Lung (tissue), 12 donors: ENCODE data around the gene NAV2. TPM values are rescaled to one million over a fixed set of nuclear protein-coding genes. Genes with fewer than 3 reads are reported as not detected.
"Not testable (repeated sequence)": the region's sequence is repeated elsewhere in the genome, so short reads cannot be mapped to it uniquely, and the experiment has no call there.

Experiments used
- ATAC-seq: fragments of 200-7000 bp; cut with Tn5 transposase; one replicate; pipeline ENCODE4 v1.9.1; 2020; ENCODE audit warnings: moderate number of reproducible peaks; ENCODE audit not compliant: insufficient read depth, low FRiP score
- DNase-seq, 3 donors: peaks; one replicate each; pipeline ENCODE4 v3.0.0-alpha.2; 2013 to 2017
- H3K27ac ChIP-seq, 2 donors: one replicate each; pipeline ENCODE4 v1.5.1; 2013; ENCODE audit warnings: mild to moderate bottlenecking in 2 of 2, moderate library complexity in 2 of 2, control low read depth in 1 of 2, inconsistent platforms in 1 of 2, low read depth in 1 of 2, low read length in 1 of 2
- H3K27me3 ChIP-seq, 3 donors: one replicate each; pipeline ENCODE4 v1.5.1; 2013; ENCODE audit warnings: low read length in 2 of 3; ENCODE audit not compliant: control insufficient read depth in 3 of 3, insufficient read depth in 3 of 3
- H3K36me3 ChIP-seq, 4 donors: one replicate each; pipeline ENCODE4 v1.5.1; 2013; ENCODE audit warnings: low read length in 4 of 4, mild to moderate bottlenecking in 1 of 4, moderate library complexity in 1 of 4; ENCODE audit not compliant: control insufficient read depth in 4 of 4, insufficient read depth in 4 of 4
- H3K4me1 ChIP-seq, 5 donors: one replicate each; pipeline ENCODE4 v1.5.1; 2013; ENCODE audit warnings: low read length in 5 of 5, mild to moderate bottlenecking in 2 of 5, moderate library complexity in 1 of 5; ENCODE audit not compliant: control insufficient read depth in 5 of 5, insufficient read depth in 5 of 5
- H3K4me3 ChIP-seq: one replicate; pipeline ENCODE4 v1.5.1; 2013; ENCODE audit warnings: mild to moderate bottlenecking, control low read depth, moderate library complexity
- H3K9ac ChIP-seq, 2 donors: one replicate each; pipeline ENCODE4 v1.5.1; 2013; ENCODE audit warnings: low read length in 2 of 2, control low read depth in 1 of 2; ENCODE audit not compliant: insufficient read depth in 1 of 2
- H3K9me3 ChIP-seq, 4 donors: one replicate each; pipeline ENCODE4 v1.5.1; 2013; ENCODE audit warnings: low read length in 3 of 4, mild to moderate bottlenecking in 1 of 4, moderate library complexity in 1 of 4; ENCODE audit not compliant: control insufficient read depth in 4 of 4, insufficient read depth in 3 of 4
- CTCF ChIP-seq: IDR thresholded peaks from 2 replicates; pipeline ENCODE4 v1.5.1; 2012; ENCODE audit warnings: mild to moderate bottlenecking; ENCODE audit errors: control extremely low read depth, extremely low read depth
- WGBS, 2 donors: extraction: QIAGEN DNeasy Blood & Tissue Kit; methylation state at CpG; one replicate each; pipeline ENCODE4 v1.1.7; 2013; 5-methylcytosine and 5-hydroxymethylcytosine counted together
- polyA plus RNA-seq, 2 donors: library from polyadenylated mRNA; stranded (reverse); fragments of 200-250 nt; gene quantifications; one replicate each; pipeline ENCODE4 v1.2.1, GENCODE V29; 2013
- total RNA-seq, 2 donors: library from RNA; depleted of rRNA in 1 of 2; stranded (reverse); fragments of >200 nt in 1 of 2; gene quantifications; one replicate each; pipeline ENCODE4 v1.2.1, GENCODE V29; 2014 to 2021
- donor health status: control.
- donor health status: control.
- donor health status: Bipolar disorder and iron deficiency.
- donor health status: healthy.
- donor health status: DM: yes; HTN: yes; CAD: no.

The NAV2 gene
- total and polyA plus RNA-seq, 4 donors: 6.8 to 47.9 (median 20.2) TPM

- no peak for DNase-seq
- Histone ChIP-seq H3K9ac (no peak overlapping the region), H3K36me3 (peaks cover 11 to 41% (median 15%) of the 10 kb centered on the region in 4 donors), H3K4me3 (no peak overlapping the region), H3K27me3 (no peaks in the 10 kb centered on the region), H3K27ac (no peak overlapping the region), H3K4me1 (peaks cover 0 to 2% (median 0%) of the 10 kb centered on the region in 5 donors), H3K9me3 (peaks cover 0 to 2% (median 0%) of the 10 kb centered on the region in 4 donors)
- WGBS, 2 donors: 76 to 82% methylated on average over 8 to 9 of the region's 9 CpGs
- ATAC-seq: no peak
- TF ChIP-seq CTCF: no peak
Observed at GRCh38 chr11:20080032-20080685, 367.5 kb downstream of the NAV2 start.

GRCh38 chr11:20081336-20081735 lies 368.7 kb downstream of the NAV2 start:
- Histone ChIP-seq H3K4me3 (no peak overlapping the region), H3K4me1 (peaks cover 0 to 2% (median 0%) of the 10 kb centered on the region in 5 donors), H3K36me3 (peaks cover 12 to 46% (median 15%) of the 10 kb centered on the region in 4 donors), H3K27ac (no peak overlapping the region), H3K9me3 (peaks cover 0 to 2% (median 0%) of the 10 kb centered on the region in 4 donors), H3K27me3 (no peaks in the 10 kb centered on the region), H3K9ac (no peak overlapping the region)
- WGBS, 2 donors: 94 to 95% methylated on average over 4 of the region's 4 CpGs
- TF ChIP-seq CTCF: no peak
- DNase-seq (no peak), ATAC-seq (no peak)

- not testable (repeated sequence) for H3K9me3 ChIP-seq, H3K27me3 ChIP-seq, H3K4me3 ChIP-seq, H3K4me1 ChIP-seq, H3K27ac ChIP-seq, ATAC-seq, H3K9ac ChIP-seq, DNase-seq
- WGBS, 2 donors: 96% methylated on average over 3 of the region's 3 CpGs
- peaks cover 12 to 43% (median 18%) of the 10 kb centered on the region in 4 donors for H3K36me3 ChIP-seq
Observed at GRCh38 chr11:20083877-20084276, 371.2 kb downstream of the NAV2 start.

GRCh38 chr11:20084921-20085814 lies 372.5 kb downstream of the NAV2 start:
- WGBS, 2 donors: 90 to 92% methylated on average over 8 of the region's 8 CpGs
- Histone ChIP-seq H3K27ac (no peak overlapping the region), H3K4me1 (peaks cover 0 to 7% (median 2%) of the 10 kb centered on the region in 5 donors), H3K9me3 (no peaks in the 10 kb centered on the region), H3K4me3 (no peak overlapping the region), H3K36me3 (peaks cover 8 to 36% (median 16%) of the 10 kb centered on the region in 4 donors), H3K27me3 (no peaks in the 10 kb centered on the region), H3K9ac (no peak overlapping the region)
- DNase-seq: no peak
- ATAC-seq: no peak
- TF ChIP-seq CTCF: no peak
